Smooth muscle cell (in vitro differentiated cells): ENCODE data around the gene PTPRN2. TPM values are rescaled to one million over a fixed set of nuclear protein-coding genes. Genes with fewer than 3 reads are reported as not detected.

ENCODE experiments used
- DNase-seq: peaks from one replicate; lab custom pipeline; 2025; ENCODE audit not compliant: unreplicated experiment; lab: John Stamatoyannopoulos, UW
- H2AFZ ChIP-seq: fragments of 200-600 bp; sonication (generic); 2 replicates; pipeline ENCODE4 v1.6.0; 2016; ENCODE audit warnings: antibody characterized with exemption, low read depth, mild to moderate bottlenecking
- H3F3A ChIP-seq: fragments of 200-600 bp; sonication (generic); 2 replicates; pipeline ENCODE4 v1.6.0; 2017; ENCODE audit warnings: antibody characterized with exemption, low read depth
- H3K27ac ChIP-seq: fragments of 200-600 bp; sonication (generic); 2 replicates; pipeline ENCODE4 v1.5.1; 2016; ENCODE audit warnings: low read depth, mild to moderate bottlenecking
- H3K27me3 ChIP-seq: fragments of 200-600 bp; sonication (generic); 2 replicates; pipeline ENCODE4 v1.6.1; 2016; ENCODE audit warnings: low read depth, mild to moderate bottlenecking
- H3K36me3 ChIP-seq: fragments of 200-600 bp; sonication (generic); 2 replicates; pipeline ENCODE4 v1.5.1; 2016; ENCODE audit warnings: low read depth
- H3K4me1 ChIP-seq: fragments of 200-600 bp; sonication (generic); 2 replicates; pipeline ENCODE4 v1.5.1; 2016; ENCODE audit warnings: low read depth
- H3K4me2 ChIP-seq: fragments of 200-600 bp; sonication (generic); 2 replicates; pipeline ENCODE4 v1.6.0; 2016; ENCODE audit warnings: mild to moderate bottlenecking
- H3K4me3 ChIP-seq: fragments of 200-600 bp; sonication (generic); 2 replicates; pipeline ENCODE4 v1.5.1; 2016; ENCODE audit warnings: mild to moderate bottlenecking
- H3K79me2 ChIP-seq: fragments of 200-600 bp; sonication (generic); 2 replicates; pipeline ENCODE4 v1.6.0; 2016; ENCODE audit warnings: low read depth, mild to moderate bottlenecking
- H3K9ac ChIP-seq: fragments of 200-600 bp; sonication (generic); 2 replicates; pipeline ENCODE4 v1.6.0; 2016; ENCODE audit warnings: low read depth
- H3K9me3 ChIP-seq: fragments of 200-600 bp; sonication (generic); replicated peaks from 2 replicates; pipeline ENCODE4 v1.5.1; 2016; ENCODE audit warnings: low read depth
- H4K20me1 ChIP-seq: fragments of 200-600 bp; sonication (generic); 2 replicates; pipeline ENCODE4 v1.6.0; 2016; ENCODE audit warnings: low read depth
- WGBS: methylation state at CpG from one replicate; pipeline ENCODE4 v1.1.7; 2016; ENCODE audit warnings: low lambda C conversion rate; 5-methylcytosine and 5-hydroxymethylcytosine counted together
- polyA plus RNA-seq: library from polyadenylated mRNA; unstranded; fragments of >200 nt; fragmentation: Nextera tagmentation; extraction: Ambion mirVana; gene quantifications from 2 replicates; pipeline ENCODE4 v1.2.1, GENCODE V29; 2016
- total RNA-seq: library from RNA; depleted of rRNA; stranded (reverse); fragments of >200 nt; gene quantifications from 2 replicates; pipeline ENCODE4 v1.2.3, GENCODE V29; 2014
- TF ChIP-seq, protein P1 (sequence below): fragments of 200-600 bp; sonication (generic); IDR thresholded peaks from 2 replicates; pipeline ENCODE4 v1.5.1; 2017; ENCODE audit warnings: borderline replicate concordance, mild to moderate bottlenecking, antibody characterized with exemption; ENCODE audit not compliant: insufficient read depth, poor library complexity, severe bottlenecking

PTPRN2 gene
- total and polyA plus RNA-seq, 2 experiments from 2014 or later, result 0.09 to 0.87 TPM

DNA sequence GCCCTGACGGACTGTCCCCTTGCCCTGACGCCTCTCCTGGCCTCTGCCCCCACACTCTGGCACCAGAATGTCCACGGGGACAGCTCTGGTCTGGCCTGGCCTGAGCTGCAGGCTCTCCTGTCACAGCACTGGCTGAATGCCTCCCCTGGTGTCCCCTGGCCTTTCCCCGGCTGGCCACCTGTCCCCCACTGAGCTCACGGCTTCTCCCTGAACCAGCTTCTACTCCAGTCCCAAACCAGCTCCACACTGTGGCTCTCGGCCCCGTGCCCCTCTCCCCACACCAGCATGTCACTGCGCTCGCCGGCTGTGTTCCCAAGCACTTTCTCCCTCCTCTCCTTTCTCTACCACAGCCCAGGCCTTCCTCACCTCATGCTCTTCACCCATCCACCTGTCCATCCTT lies 864.4 kb downstream of the PTPRN2 start:
- no peak overlapping the region for H3K27ac ChIP-seq
- H3K79me2 ChIP-seq, result no peaks in the 10 kb centered on the region
- 85% methylated on average over 9 of the region's 10 CpGs for WGBS
- H3K9me3 ChIP-seq, result no peaks in the 10 kb centered on the region
- H3K27me3 ChIP-seq, result peaks cover 43% of the 10 kb centered on the region
- H3K4me3 ChIP-seq, result no peak overlapping the region
- DNase-seq, result no peak
- H2AFZ ChIP-seq, result no peak overlapping the region
- H3K36me3 ChIP-seq, result no peaks in the 10 kb centered on the region
- no peak overlapping the region for H3K9ac ChIP-seq
- no peaks in the 10 kb centered on the region for H3K4me1 ChIP-seq
- H4K20me1 ChIP-seq, result no peaks in the 10 kb centered on the region
- TF ChIP-seq, protein P1, sequence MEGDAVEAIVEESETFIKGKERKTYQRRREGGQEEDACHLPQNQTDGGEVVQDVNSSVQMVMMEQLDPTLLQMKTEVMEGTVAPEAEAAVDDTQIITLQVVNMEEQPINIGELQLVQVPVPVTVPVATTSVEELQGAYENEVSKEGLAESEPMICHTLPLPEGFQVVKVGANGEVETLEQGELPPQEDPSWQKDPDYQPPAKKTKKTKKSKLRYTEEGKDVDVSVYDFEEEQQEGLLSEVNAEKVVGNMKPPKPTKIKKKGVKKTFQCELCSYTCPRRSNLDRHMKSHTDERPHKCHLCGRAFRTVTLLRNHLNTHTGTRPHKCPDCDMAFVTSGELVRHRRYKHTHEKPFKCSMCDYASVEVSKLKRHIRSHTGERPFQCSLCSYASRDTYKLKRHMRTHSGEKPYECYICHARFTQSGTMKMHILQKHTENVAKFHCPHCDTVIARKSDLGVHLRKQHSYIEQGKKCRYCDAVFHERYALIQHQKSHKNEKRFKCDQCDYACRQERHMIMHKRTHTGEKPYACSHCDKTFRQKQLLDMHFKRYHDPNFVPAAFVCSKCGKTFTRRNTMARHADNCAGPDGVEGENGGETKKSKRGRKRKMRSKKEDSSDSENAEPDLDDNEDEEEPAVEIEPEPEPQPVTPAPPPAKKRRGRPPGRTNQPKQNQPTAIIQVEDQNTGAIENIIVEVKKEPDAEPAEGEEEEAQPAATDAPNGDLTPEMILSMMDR, result no peak
- no peak overlapping the region for H3K4me2 ChIP-seq
- H3F3A ChIP-seq, result no peaks in the 10 kb centered on the region

DNA sequence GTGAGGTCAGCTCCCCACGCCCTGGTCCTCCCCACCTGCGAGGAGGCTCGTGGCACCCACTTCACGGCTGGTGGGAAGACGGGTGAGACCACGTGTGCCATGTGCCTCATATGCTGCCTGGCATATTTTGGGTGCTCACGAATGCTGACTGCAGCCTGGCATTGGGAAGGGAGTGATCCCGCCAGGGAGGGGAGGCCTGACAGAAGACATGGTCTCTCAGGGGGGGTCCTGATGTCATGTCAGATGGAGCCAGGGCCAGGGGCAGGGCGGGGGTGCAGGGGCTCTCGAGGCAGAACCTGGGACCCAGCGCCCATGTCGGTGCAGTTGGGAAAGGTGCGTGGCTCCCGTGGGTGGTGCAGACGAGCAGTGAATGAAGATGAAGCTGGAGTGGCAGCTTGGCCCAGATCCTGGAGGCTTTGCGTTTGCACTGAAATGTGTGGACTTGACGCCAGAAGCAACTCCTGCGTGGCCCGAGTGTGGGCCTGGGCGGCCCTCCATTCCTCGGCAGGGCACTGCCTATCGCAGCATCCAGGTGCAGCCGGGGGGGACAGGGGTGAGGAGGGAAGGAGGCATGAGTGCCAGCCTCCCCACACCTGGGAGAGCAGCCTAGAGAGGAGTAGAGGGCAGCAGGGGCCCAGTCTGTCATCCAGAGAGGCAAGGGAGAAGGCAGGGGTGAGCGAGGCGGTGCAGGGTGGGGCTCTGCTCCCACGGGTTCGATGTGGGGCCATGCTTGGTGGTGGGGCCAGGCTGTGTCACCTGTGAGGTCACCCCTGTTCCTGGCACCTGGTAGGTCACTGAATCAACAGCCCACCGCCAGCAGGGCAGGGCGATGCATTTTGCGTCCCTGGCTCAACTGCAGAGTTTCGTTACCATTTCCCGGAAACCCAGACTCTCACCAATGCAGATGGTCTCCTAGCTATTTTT lies 865.2 kb downstream of the PTPRN2 start:
- Histone ChIP-seq H3K4me2 (no peak overlapping the region), H3K36me3 (no peaks in the 10 kb centered on the region), H3K4me1 (no peaks in the 10 kb centered on the region), H3K9ac (no peak overlapping the region), H2AFZ (no peak overlapping the region), H3K9me3 (no peaks in the 10 kb centered on the region), H3K27me3 (peaks cover 35% of the 10 kb centered on the region), H4K20me1 (no peaks in the 10 kb centered on the region), H3K79me2 (no peaks in the 10 kb centered on the region), H3K27ac (no peak overlapping the region), H3K4me3 (no peak overlapping the region), H3F3A (no peaks in the 10 kb centered on the region)
- DNase-seq, result no peak
- TF ChIP-seq, protein P1, result no peak
- 93% methylated on average over 29 of the region's 32 CpGs for WGBS

DNA sequence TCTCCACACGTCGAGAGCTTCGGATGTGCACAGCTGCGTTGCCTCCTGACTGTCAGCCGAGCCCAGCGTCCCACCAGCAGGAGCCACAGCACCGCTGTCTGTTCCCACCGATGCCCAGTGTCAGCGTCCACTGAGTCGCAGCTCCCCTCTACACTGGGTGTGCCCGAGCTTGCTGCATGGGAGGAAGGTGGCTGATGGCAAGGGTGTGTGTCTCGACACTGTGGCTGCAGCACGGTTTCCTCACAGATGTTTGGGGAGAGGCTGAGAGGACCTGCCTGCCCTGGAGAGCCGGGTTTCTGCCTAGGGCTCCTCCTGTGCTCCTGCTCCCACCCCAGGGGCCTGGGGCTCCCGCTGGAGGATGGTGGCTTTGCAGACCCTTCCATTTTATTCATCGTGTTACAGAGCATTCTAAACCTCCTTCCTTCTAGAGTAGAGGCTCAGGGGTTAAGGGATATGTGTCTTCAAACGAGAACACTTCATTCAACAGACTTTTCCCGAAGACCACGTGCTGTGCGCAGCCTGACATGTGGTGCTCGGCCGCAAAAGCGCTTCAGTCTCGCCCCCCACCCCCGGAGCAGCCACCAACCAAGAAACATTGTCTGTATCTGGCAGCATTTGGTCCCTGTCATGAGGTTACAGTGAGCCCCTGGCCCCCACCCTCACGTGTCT lies 866.0 kb downstream of the PTPRN2 start:
- Histone ChIP-seq H2AFZ (no peak overlapping the region), H4K20me1 (no peaks in the 10 kb centered on the region), H3K4me2 (no peak overlapping the region), H3K27me3 (peaks cover 31% of the 10 kb centered on the region), H3K9me3 (no peaks in the 10 kb centered on the region), H3K4me3 (no peak overlapping the region), H3K36me3 (no peaks in the 10 kb centered on the region), H3F3A (no peaks in the 10 kb centered on the region), H3K27ac (no peak overlapping the region), H3K4me1 (no peaks in the 10 kb centered on the region), H3K79me2 (no peaks in the 10 kb centered on the region), H3K9ac (no peak overlapping the region)
- DNase-seq, result no peak
- TF ChIP-seq, protein P1, result no peak
- WGBS, result 84% methylated on average over 26 of the region's 26 CpGs
